HepG2 (cell line): Measurements from ENCODE around the gene R3HDM1. TPM values are rescaled to one million over a fixed set of nuclear protein-coding genes. Genes with fewer than 3 reads are reported as not detected.

Source experiments
- HOXA9 ChIP-seq: sonication (generic); formaldehyde crosslinking; IDR thresholded peaks from 2 replicates; pipeline ENCODE4 v1.8.1; 2022; ENCODE audit warnings: missing genetic modification reagents, mild to moderate bottlenecking, moderate library complexity, borderline replicate concordance
- SMARCE1 ChIP-seq: fragments of 450-650 bp; IDR thresholded peaks from 2 replicates; pipeline ENCODE4 v1.6.1; 2017; ENCODE audit warnings: borderline replicate concordance
- TMF1 ChIP-seq: sonication (generic); formaldehyde crosslinking; IDR thresholded peaks from 2 replicates; pipeline ENCODE4 v1.8.1; 2022; ENCODE audit warnings: low read depth, missing genetic modification reagents
- ZNF562 ChIP-seq: sonication (generic); formaldehyde crosslinking; IDR thresholded peaks from 2 replicates; pipeline ENCODE4 v1.8.0; 2022; ENCODE audit warnings: missing genetic modification reagents, borderline replicate concordance
- ZNF619 ChIP-seq: sonication (generic); formaldehyde crosslinking; IDR thresholded peaks from 2 replicates; pipeline ENCODE4 v1.4.0; 2020; ENCODE audit warnings: mild to moderate bottlenecking, missing genetic modification reagents
- ZNF749 ChIP-seq: sonication (generic); formaldehyde crosslinking; IDR thresholded peaks from 2 replicates; pipeline ENCODE4 v1.8.0; 2022; ENCODE audit warnings: mild to moderate bottlenecking, missing genetic modification reagents, moderate library complexity, borderline replicate concordance
- polyA plus RNA-seq, 8 experiments: library from polyadenylated mRNA; depleted of rRNA in 3 of 8; stranded (reverse) in 7 of 8; unstranded in 1 of 8; fragments of >200 nt; fragmentation: Illumina TruSeq in 4 of 8; extraction: Trizol in 4 of 8; gene quantifications; 2 replicates each; pipeline versions ENCODE4 v1.2.1 to v1.2.3, GENCODE V29; 2011 to 2016; ENCODE audit warnings: low read depth in 4 of 8, missing spikeins in 1 of 8, mixed read lengths in 1 of 8; ENCODE audit not compliant: insufficient read depth in 1 of 8
- total RNA-seq, 5 experiments: library from RNA; depleted of rRNA; stranded (reverse); fragments of >200 nt; fragmentation: Illumina TruSeq; extraction: Trizol; gene quantifications; 2 replicates each; pipeline ENCODE4 v1.2.3, GENCODE V29; 2016; ENCODE audit warnings: low read depth in 1 of 5
- TF ChIP-seq, protein P1 (sequence below): sonication (generic); formaldehyde crosslinking; IDR thresholded peaks from 2 replicates; pipeline ENCODE4 v1.8.0; 2022; ENCODE audit warnings: mild to moderate bottlenecking, missing genetic modification reagents, moderate library complexity
- TF ChIP-seq, protein P2 (sequence below), 2 experiments: sonication (generic) in 1 of 2; formaldehyde crosslinking in 1 of 2; IDR thresholded peaks; 2 replicates each; pipeline versions ENCODE4 v1.4.0 to v1.6.1; 2018 to 2020; ENCODE audit warnings: missing genetic modification reagents in 2 of 2, borderline replicate concordance in 1 of 2, low read depth in 1 of 2, mild to moderate bottlenecking in 1 of 2, missing biosample characterization in 1 of 2
- TF ChIP-seq, protein P3 (sequence below): sonication (generic); formaldehyde crosslinking; IDR thresholded peaks from one replicate; pipeline ENCODE4 v1.5.1; 2020; ENCODE audit warnings: mild to moderate bottlenecking, missing genetic modification reagents; ENCODE audit errors: not compliant biosample characterization
- TF ChIP-seq, protein P4 (sequence below): sonication (generic); formaldehyde crosslinking; IDR thresholded peaks from 2 replicates; pipeline ENCODE4 v1.5.0; 2020; ENCODE audit warnings: mild to moderate bottlenecking, missing genetic modification reagents, borderline replicate concordance

R3HDM1 gene
- total and polyA plus RNA-seq, 2 of the 13 experiments (the other 11 are each of a cell fraction or from before 2014, with no cell fraction given) = 15.7 to 54.3 TPM

DNA sequence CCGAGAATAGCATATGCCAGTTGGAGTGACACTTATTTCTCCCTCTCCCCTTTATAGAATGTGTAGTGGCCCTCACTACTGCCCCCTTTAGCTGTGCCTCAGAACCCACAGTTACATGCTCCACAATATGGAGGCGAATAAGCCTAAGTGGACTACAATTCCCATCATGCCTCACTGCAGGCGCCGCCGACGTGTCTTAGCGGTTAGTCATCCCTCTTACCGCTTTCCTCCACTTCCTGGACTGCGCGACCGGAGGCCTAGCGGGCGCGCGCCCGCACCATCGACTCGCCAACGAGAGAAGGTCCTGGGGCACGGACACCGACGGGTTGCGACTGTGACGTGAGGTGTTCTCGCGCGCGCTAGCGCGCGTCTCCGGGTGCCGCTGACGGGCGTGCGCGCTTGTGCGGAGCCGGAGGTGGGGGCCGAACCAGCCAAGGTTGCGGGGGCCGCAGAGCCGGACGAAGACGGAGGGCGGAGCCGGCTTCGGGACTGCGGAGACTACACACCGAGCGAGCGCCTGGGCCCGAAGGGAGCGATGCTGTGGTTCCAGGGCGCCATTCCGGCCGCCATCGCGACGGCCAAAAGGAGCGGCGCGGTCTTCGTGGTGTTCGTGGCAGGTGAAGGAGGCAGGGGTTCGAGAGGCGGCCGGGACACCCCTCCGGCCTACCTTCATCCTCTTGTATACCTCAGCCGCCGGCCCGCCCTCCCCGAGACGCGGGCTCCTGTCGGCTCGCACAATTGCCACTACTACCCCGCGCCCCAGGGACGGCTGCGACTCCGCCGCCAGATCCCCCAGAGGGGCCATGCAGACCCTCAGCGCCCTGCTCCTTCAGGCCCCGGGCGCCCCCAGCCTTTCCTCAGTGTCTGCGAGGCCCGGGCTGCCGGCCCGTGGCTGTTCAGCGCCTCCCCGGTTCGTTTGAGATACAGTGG, 210.4 kb downstream of the R3HDM1 start, which contains the start of gene UBXN4 (continued):
- TF ChIP-seq ZNF562 (CRISPR knock-in tag) = no peak
- TF ChIP-seq SMARCE1 = no peak
- peak; percentile 87 for TF ChIP-seq ZNF749
- no peak for TF ChIP-seq HOXA9 (CRISPR knock-in tag)
- no peak; the same call in 1 of the 2 replicates for TF ChIP-seq ZNF619 (CRISPR knock-in tag)
- TF ChIP-seq, protein P1, sequence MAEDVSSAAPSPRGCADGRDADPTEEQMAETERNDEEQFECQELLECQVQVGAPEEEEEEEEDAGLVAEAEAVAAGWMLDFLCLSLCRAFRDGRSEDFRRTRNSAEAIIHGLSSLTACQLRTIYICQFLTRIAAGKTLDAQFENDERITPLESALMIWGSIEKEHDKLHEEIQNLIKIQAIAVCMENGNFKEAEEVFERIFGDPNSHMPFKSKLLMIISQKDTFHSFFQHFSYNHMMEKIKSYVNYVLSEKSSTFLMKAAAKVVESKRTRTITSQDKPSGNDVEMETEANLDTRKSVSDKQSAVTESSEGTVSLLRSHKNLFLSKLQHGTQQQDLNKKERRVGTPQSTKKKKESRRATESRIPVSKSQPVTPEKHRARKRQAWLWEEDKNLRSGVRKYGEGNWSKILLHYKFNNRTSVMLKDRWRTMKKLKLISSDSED (CRISPR knock-in tag) = peak; percentile 55; the same call in 1 of the 2 replicates
- TF ChIP-seq, protein P2, sequence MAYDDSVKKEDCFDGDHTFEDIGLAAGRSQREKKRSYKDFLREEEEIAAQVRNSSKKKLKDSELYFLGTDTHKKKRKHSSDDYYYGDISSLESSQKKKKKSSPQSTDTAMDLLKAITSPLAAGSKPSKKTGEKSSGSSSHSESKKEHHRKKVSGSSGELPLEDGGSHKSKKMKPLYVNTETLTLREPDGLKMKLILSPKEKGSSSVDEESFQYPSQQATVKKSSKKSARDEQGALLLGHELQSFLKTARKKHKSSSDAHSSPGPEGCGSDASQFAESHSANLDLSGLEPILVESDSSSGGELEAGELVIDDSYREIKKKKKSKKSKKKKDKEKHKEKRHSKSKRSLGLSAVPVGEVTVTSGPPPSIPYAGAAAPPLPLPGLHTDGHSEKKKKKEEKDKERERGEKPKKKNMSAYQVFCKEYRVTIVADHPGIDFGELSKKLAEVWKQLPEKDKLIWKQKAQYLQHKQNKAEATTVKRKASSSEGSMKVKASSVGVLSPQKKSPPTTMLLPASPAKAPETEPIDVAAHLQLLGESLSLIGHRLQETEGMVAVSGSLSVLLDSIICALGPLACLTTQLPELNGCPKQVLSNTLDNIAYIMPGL (CRISPR knock-in tag; IDR thresholded peaks at IDR 0.05; ENCODE audit: borderline replicate concordance in 1 of 2, low read depth in 1 of 2) = peak; percentile 77 to 96; a peak in 3 of 4 replicates
- TF ChIP-seq, protein P3, sequence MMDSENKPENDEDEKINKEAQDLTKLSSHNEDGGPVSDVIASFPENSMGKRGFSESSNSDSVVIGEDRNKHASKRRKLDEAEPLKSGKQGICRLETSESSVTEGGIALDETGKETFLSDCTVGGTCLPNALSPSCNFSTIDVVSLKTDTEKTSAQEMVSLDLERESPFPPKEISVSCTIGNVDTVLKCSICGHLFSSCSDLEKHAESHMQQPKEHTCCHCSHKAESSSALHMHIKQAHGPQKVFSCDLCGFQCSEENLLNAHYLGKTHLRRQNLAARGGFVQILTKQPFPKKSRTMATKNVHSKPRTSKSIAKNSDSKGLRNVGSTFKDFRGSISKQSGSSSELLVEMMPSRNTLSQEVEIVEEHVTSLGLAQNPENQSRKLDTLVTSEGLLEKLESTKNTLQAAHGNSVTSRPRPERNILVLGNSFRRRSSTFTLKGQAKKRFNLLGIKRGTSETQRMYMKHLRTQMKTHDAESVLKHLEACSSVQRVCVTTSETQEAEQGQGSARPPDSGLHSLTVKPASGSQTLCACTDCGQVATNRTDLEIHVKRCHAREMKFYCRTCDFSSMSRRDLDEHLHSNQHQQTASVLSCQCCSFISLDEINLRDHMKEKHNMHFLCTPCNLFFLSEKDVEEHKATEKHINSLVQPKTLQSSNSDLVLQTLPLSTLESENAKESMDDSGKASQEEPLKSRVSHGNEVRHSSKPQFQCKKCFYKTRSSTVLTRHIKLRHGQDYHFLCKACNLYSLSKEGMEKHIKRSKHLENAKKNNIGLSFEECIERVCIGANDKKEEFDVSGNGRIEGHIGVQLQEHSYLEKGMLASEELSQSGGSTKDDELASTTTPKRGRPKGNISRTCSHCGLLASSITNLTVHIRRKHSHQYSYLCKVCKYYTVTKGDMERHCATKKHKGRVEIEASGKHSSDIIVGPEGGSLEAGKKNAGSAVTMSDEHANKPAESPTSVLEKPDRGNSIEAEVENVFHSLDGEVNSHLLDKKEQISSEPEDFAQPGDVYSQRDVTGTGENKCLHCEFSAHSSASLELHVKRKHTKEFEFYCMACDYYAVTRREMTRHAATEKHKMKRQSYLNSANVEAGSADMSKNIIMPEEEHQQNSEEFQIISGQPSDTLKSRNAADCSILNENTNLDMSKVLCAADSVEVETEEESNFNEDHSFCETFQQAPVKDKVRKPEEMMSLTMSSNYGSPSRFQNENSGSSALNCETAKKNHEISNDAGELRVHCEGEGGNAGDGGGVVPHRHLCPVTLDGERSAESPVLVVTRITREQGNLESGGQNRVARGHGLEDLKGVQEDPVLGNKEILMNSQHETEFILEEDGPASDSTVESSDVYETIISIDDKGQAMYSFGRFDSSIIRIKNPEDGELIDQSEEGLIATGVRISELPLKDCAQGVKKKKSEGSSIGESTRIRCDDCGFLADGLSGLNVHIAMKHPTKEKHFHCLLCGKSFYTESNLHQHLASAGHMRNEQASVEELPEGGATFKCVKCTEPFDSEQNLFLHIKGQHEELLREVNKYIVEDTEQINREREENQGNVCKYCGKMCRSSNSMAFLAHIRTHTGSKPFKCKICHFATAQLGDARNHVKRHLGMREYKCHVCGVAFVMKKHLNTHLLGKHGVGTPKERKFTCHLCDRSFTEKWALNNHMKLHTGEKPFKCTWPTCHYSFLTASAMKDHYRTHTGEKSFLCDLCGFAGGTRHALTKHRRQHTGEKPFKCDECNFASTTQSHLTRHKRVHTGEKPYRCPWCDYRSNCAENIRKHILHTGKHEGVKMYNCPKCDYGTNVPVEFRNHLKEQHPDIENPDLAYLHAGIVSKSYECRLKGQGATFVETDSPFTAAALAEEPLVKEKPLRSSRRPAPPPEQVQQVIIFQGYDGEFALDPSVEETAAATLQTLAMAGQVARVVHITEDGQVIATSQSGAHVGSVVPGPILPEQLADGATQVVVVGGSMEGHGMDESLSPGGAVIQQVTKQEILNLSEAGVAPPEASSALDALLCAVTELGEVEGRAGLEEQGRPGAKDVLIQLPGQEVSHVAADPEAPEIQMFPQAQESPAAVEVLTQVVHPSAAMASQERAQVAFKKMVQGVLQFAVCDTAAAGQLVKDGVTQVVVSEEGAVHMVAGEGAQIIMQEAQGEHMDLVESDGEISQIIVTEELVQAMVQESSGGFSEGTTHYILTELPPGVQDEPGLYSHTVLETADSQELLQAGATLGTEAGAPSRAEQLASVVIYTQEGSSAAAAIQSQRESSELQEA = peak; percentile 99
- TF ChIP-seq, protein P4, sequence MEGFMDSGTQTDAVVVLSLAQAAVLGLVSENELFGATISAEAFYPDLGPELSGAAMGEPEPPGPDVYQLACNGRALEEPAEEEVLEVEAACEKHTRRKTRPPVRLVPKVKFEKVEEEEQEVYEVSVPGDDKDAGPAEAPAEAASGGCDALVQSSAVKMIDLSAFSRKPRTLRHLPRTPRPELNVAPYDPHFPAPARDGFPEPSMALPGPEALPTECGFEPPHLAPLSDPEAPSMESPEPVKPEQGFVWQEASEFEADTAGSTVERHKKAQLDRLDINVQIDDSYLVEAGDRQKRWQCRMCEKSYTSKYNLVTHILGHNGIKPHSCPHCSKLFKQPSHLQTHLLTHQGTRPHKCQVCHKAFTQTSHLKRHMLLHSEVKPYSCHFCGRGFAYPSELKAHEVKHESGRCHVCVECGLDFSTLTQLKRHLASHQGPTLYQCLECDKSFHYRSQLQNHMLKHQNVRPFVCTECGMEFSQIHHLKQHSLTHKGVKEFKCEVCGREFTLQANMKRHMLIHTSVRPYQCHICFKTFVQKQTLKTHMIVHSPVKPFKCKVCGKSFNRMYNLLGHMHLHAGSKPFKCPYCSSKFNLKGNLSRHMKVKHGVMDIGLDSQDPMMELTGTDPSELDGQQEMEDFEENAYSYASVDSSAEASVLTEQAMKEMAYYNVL (CRISPR knock-in tag) = peak; percentile 79
- TF ChIP-seq TMF1 = no peak
